Panc1 (cell line): ENCODE measurements around the gene CSPG5. TPM values are rescaled to one million over a fixed set of nuclear protein-coding genes. Genes with fewer than 3 reads are reported as not detected.

Experiments used
- ATAC-seq: fragments of 200-7000 bp; cut with Tn5 transposase; 2 replicates; pipeline ENCODE4 v1.9.1; 2020; ENCODE audit warnings: mild to moderate bottlenecking, moderate library complexity
- BruUV-seq: library from RNA; stranded (reverse); fragments of 400-500 nt; replicated peaks from 2 replicates; lab custom pipeline; 2021; lab: Mats Ljungman, UMichigan
- CTCF ChIA-PET: fragments of 300-600 bp; sonication (Branson Sonifier 250); formaldehyde crosslinking; loops from one replicate; lab custom pipeline; 2022; ENCODE audit warnings: antibody characterized with exemption; lab: Charles Lee
- POLR2A ChIA-PET: fragments of 300-600 bp; sonication (Branson Sonifier 250); formaldehyde crosslinking; loops from one replicate; lab custom pipeline; 2022; ENCODE audit warnings: antibody characterized with exemption; lab: Charles Lee
- DNase-seq: peaks from one replicate; pipeline ENCODE4 v3.0.0-alpha.2; 2010; ENCODE audit warnings: low read depth, low spot score
- H3K27ac ChIP-seq: 2 replicates; pipeline ENCODE4 v1.5.1; 2011; ENCODE audit warnings: mild to moderate bottlenecking, low read length, inconsistent platforms
- H3K27me3 ChIP-seq: fragments of 200-500 bp; sonication (Bioruptor generic); 2 replicates; pipeline ENCODE4 v1.6.0; 2014; ENCODE audit warnings: low read length, inconsistent platforms; ENCODE audit not compliant: control insufficient read depth, insufficient read depth
- H3K36me3 ChIP-seq: fragments of 200-500 bp; sonication (Bioruptor generic); 2 replicates; pipeline ENCODE4 v1.5.1; 2014; ENCODE audit warnings: inconsistent platforms, mild to moderate bottlenecking, low read length, moderate library complexity; ENCODE audit not compliant: control insufficient read depth, insufficient read depth
- H3K4me1 ChIP-seq: 2 replicates; pipeline ENCODE4 v1.5.1; 2011; ENCODE audit warnings: inconsistent platforms, mild to moderate bottlenecking, low read length, moderate library complexity; ENCODE audit not compliant: control insufficient read depth, insufficient read depth
- H3K4me3 ChIP-seq, 2 experiments: 2 replicates each; pipeline ENCODE4 v1.5.1; 2011 to 2012; ENCODE audit warnings: low read depth in 2 of 2, low read length in 2 of 2, mild to moderate bottlenecking in 2 of 2, inconsistent platforms in 1 of 2, moderate library complexity in 1 of 2
- H3K9me3 ChIP-seq: fragments of 200-500 bp; sonication (Bioruptor generic); 2 replicates; pipeline ENCODE4 v1.5.1; 2014; ENCODE audit warnings: low read depth, mild to moderate bottlenecking, inconsistent platforms, low read length, moderate library complexity; ENCODE audit not compliant: control insufficient read depth, insufficient read depth
- CTCF ChIP-seq: fragments of 450-650 bp; IDR thresholded peaks from 2 replicates; pipeline ENCODE4 v1.5.1; 2017; ENCODE audit warnings: mild to moderate bottlenecking
- POLR2AphosphoS5 ChIP-seq: IDR thresholded peaks from 2 replicates; pipeline ENCODE4 v1.6.1; 2012; ENCODE audit warnings: mild to moderate bottlenecking, low read depth, low read length, moderate library complexity
- REST ChIP-seq, 2 experiments: IDR thresholded peaks; 2 replicates each; pipeline ENCODE4 v1.6.1; 2011 to 2012; ENCODE audit warnings: low read depth in 2 of 2, control low read depth in 1 of 2, low read length in 1 of 2, mild to moderate bottlenecking in 1 of 2, moderate library complexity in 1 of 2; ENCODE audit not compliant: insufficient read depth in 1 of 2
- SIN3A ChIP-seq: IDR thresholded peaks from 2 replicates; pipeline ENCODE4 v1.6.1; 2012; ENCODE audit warnings: low read depth, mild to moderate bottlenecking, low read length, moderate library complexity, borderline replicate concordance; ENCODE audit not compliant: insufficient read depth
- TCF7L2 ChIP-seq: IDR thresholded peaks from 2 replicates; pipeline ENCODE4 v1.6.1; 2011; ENCODE audit warnings: mild to moderate bottlenecking, low read depth, low read length, inconsistent platforms
- in situ Hi-C: cut with HindIII; loops from 2 replicates; pipeline ENCODE4 v1.10.0; 2016; ENCODE audit warnings: low sequenced_read_pairs, low pct_unique_long_range_greater_than_20kb
- intact Hi-C: fragments of 100-400 bp; cut with micrococcal nuclease; formaldehyde crosslinking; loops from one replicate; pipeline ENCODE4 v1.10.0; 2022; ENCODE audit not compliant: unreplicated experiment
- total RNA-seq: library from RNA; stranded (reverse); gene quantifications from one replicate; pipeline ENCODE4 v1.2.1, GENCODE V29; 2021; ENCODE audit not compliant: unreplicated experiment

Gene CSPG5
- total RNA-seq, 1 experiment from 2014 or later, result 3.2 TPM

GRCh38 chr3:47565734-47566550 is 12.7 kb downstream of the CSPG5 start:
- no TSS peak for BruUV-seq
- no peaks in the 10 kb centered on the region for H3K27me3 ChIP-seq
- H3K9me3 ChIP-seq, result no peaks in the 10 kb centered on the region
- H3K4me1 ChIP-seq, result no peaks in the 10 kb centered on the region
- ATAC-seq, result no peak
- intact Hi-C loops (no loop called here), in situ Hi-C loops (no loop called here)
- no peak overlapping the region for H3K27ac ChIP-seq
- no peak for DNase-seq
- no peak overlapping the region for H3K4me3 ChIP-seq
- ChIA-PET POLR2A (no interaction called here), CTCF (no interaction called here)
- TF ChIP-seq CTCF (no peak), POLR2AphosphoS5 (no peak), REST (IDR thresholded peaks at IDR 0.05; ENCODE audit: insufficient read depth in 1 of 2, low read depth in 2 of 2, low read length in 1 of 2) (no peak), TCF7L2 (no peak), SIN3A (no peak)
- H3K36me3 ChIP-seq, result no peaks in the 10 kb centered on the region

GRCh38 chr3:47556351-47556750 is 22.3 kb downstream of the CSPG5 start:
- in situ Hi-C loops, result no loop called here
- CTCF ChIA-PET, result no interaction called here
- POLR2A ChIA-PET, result no interaction called here

More at GRCh38 chr3:47556351-47556750, 22.3 kb downstream of the CSPG5 start:
- Histone ChIP-seq H3K9me3 (no peaks in the 10 kb centered on the region), H3K27me3 (no peaks in the 10 kb centered on the region), H3K4me3 (no peak overlapping the region), H3K36me3 (no peaks in the 10 kb centered on the region), H3K27ac (no peak overlapping the region), H3K4me1 (no peaks in the 10 kb centered on the region)
- ATAC-seq, result no peak
- no peak for DNase-seq
- no peak for TF ChIP-seq CTCF
- no peak for TF ChIP-seq TCF7L2
- TF ChIP-seq SIN3A, result no peak
- TF ChIP-seq POLR2AphosphoS5, result no peak
- no peak for TF ChIP-seq REST (IDR thresholded peaks at IDR 0.05; ENCODE audit: insufficient read depth in 1 of 2, low read depth in 2 of 2, low read length in 1 of 2)
- BruUV-seq, result no TSS peak
- intact Hi-C loops, result no loop called here
